H1 (cell line): ENCODE results near the gene ZNF473.

Experiments
- CTCF ChIP-seq, 3 experiments: IDR thresholded peaks; 1 replicate in 2 of 3; 2 replicates in 1 of 3; pipeline versions ENCODE4 v1.5.1 to v1.6.1; 2011; ENCODE audit warnings: low read length in 3 of 3, mild to moderate bottlenecking in 3 of 3, inconsistent platforms in 2 of 3, low read depth in 1 of 3, moderate library complexity in 1 of 3; ENCODE audit not compliant: insufficient read depth in 1 of 3; ENCODE audit errors: control extremely low read depth in 1 of 3
- TF ChIP-seq, protein P1 (sequence below): IDR thresholded peaks from 2 replicates; pipeline ENCODE4 v1.6.1; 2011; ENCODE audit warnings: low read length, improper control_type of control experiment

- no peak for TF ChIP-seq CTCF (IDR thresholded peaks at IDR 0.05; ENCODE audit: control extremely low read depth in 1 of 3, insufficient read depth in 1 of 3, low read depth in 1 of 3, low read length in 3 of 3)
- TF ChIP-seq, protein P1, sequence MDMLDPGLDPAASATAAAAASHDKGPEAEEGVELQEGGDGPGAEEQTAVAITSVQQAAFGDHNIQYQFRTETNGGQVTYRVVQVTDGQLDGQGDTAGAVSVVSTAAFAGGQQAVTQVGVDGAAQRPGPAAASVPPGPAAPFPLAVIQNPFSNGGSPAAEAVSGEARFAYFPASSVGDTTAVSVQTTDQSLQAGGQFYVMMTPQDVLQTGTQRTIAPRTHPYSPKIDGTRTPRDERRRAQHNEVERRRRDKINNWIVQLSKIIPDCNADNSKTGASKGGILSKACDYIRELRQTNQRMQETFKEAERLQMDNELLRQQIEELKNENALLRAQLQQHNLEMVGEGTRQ = no peak
Observed at GRCh38 chr19:50001775-50002174, 24.0 kb upstream of the ZNF473 start.
